Stimulated activated CD4-positive, alpha-beta T cell treated with anti-CD3 and anti-CD28 coated beads, Interleukin-4, amount 100 ng/mL, for 48 hours (primary cell): ENCODE data around the gene CHERP.

Experiments used
- DNase-seq, 2 donors: peaks; one replicate each; pipeline ENCODE4 v3.0.0-alpha.2; 2020; ENCODE audit warnings: low read depth in 2 of 2

Gene CHERP

DNA sequence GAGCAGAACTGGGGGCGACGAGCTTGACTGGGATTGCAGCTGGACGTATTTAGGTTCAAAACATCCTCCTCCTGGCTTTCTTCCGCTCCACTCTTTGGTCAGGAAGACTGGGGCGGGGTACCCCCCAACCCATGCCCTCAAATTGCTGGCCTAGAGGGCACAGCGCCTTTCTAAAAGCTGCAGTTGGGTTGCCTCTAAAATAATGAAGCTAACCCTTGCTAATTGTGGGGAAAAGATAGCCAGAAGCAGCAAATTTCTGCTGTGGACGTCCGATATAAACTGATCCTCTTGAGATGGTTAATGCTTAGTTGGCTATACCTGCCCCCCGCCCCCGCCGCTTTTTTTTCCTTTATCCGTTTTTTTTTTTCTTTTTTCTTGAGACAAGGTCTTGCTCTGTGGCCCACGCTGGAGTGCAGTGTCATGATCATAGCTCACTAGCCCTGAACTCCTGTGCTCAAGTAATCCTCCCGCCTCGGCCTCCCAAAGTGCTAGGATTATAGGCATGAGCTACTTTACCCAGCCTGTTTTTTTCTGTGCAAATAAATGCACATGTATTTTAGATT is 754 bp upstream of the CHERP start:
- no peak for DNase-seq

GRCh38 chr19:16541526-16542044 is 652 bp downstream of the CHERP start:
- peak in 1 of 2 donors; percentile 17 for DNase-seq

GRCh38 chr19:16540948-16541347 is 1.3 kb downstream of the CHERP start:
- DNase-seq: no peak

DNA sequence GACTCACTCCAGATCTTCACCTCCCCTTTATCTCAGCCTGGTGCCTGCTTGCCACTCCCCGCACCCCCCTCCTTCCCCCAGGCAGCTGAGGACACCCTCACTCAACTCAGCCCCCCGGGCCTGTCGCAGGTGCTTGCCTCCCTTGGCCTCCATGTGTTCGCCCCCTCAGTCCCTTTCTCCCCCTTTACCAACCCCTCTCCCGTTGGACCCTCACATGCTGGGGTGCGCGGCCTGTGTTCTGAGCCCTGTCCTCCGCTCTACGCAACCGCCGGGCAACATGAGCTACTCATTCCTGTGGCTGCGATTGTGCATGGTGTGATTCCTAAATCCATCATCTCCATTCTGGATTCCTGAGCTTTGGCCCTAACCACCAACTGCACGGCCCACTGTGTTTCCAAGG is 5.1 kb downstream of the CHERP start:
- DNase-seq: no peak

GRCh38 chr19:16536130-16536529 is 6.1 kb downstream of the CHERP start:
- no peak for DNase-seq

- DNase-seq: no peak
Observed at GRCh38 chr19:16535381-16535780, 6.9 kb downstream of the CHERP start.

DNA sequence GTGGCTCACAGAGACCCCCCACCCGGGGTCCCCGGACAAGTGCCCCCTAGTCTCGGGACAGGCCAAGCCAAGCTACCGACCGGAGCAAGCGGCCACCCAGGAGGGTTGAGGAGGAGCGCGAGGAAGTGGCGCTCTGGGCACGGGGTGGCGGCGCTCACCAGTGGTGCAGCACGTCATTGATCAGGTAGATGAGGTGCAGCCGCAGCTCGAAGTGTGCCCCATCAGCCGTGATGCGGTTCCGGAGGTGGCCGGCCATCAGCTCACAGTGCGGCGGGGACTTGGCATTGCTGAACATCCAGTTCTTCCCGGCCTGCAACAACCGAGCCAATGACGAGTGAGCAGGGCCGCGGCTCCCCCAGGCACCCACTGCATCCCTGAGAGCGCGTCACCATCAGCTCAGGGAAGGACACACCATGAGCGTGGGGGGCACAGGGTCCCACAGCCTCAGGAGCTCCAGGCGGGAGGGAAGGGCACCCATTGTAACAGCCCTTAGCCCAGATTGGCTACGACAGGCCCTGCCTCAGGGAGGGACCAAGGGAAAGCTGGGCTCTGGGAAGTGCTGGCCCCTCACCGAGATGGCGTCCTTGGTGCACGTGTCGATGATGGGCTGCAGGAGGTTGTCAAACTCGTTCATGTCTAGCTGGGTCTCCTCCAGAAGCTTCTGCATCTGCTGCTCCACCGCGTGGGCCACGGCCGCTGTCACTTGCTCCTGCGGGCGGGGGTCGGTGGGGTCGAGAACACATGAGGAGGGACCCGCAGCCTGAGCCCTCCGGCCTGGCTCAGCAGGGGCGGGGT is 9.6 kb downstream of the CHERP start:
- DNase-seq: no peak

DNA sequence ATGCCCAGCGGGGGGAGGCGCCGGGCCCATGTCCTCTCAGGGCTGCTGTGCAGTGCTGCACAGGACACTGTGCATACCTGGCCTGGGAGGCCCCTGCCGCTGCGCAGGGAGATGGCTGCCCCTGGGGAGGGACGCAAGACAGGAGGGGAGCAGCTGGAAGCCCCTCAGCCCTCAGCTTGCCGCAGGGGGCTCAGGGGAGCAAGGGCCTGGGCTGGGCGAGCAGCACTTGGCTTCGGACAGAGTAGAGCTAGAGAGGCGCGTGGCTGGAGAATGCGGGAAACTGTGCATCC is 10.9 kb downstream of the CHERP start:
- no peak for DNase-seq

DNA sequence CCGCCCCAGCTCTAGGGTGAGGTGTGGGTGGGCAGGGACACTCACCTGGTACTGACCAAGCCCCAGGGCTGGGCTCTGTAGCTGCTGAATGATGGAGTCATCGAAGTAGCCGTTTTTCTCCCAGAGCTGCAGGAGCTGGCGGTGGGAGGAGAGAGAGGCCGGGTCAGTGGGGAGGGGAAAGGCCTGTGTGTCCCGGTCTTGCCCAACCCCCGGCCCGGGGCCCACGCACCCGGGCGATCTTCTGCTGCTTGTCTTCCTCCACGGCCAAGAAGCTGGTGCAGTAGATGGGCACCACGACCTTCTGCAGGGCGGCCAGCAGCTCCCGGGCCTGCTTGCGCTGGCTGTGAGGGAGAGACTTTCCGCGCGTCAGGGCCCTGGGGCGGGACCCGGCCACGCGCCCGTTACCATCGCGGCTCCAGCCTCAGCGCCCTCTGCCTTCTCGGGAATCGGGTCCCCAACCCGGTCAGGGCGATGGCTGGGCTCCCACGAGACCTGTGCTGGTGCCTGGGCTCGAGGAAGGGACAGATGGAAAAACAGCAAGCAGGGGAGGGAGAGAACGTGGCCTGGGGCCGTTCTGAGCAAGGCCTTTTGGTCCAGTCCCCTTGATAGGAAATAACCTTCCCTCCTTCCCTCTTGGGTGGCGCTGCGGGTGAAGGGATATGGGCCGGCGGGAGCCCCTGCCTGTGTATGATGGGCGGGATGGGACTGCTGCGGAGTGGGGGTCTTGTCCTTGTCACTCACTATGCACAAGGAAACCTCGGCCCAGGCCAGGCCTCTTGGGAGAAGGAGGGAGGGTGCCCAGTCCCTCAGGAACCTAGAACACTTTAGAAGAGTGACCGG is 11.5 kb downstream of the CHERP start:
- no peak for DNase-seq

DNA sequence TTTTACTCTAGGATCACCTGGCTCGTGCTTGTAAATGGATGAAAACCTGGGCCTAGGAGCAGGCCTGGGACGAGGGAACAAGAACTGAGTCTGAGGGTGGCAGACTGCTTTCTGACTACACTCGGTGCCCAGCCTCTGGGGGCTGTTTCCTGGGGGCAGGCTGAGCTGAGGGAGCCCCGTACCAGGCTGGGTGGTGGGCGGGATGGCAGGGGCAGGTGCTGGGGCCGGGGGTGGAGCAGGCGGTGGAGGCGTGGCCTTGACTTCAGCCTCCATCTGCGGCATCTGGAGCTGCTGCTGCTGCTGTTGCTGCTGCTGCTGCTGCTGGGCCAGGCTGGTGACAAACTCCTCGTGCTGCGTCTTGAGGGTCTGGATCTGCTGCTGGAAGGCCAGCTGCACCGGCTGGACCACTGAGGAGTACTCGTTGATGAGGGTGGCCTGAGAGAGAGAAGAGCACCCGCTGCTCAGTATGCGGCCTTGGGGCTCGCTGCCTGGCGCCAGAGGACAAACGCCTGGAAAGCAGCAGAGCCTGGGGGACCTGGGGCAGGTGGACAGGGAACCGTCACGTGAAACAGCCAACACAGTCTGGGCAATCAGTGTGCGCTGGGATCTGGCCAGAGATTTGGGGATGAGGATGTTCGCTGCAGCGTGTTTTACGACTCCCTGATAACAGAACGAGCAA is 12.6 kb downstream of the CHERP start:
- no peak for DNase-seq

DNA sequence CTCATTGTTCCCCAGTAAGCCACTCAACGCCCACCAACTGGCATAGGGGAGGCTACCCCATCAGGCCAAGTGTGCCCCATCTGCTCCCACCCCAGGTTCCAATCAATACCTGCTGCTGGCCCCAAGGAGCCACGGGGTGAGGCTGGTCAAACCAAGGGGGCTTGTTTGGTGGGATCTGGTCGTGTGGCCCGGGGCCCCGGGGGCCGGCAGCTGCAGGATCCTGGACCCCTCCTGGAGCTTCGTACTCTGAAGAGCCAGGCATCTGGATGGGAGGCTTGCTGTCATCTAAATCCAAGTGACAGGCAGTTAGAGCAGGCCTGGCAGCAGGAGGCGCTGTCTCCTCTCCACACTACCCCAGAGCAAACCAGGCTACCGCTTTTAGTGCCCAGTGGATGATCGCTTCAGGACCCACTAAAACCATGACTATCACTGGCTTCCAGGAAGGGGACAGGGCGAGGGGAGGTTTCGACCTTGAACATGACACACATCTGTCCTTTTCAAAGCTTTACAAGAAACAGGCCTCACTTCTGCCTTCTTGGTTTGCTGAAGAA is 14.2 kb downstream of the CHERP start:
- peak; percentile 21 to 30 for DNase-seq

GRCh38 chr19:16527334-16527935 is 14.8 kb downstream of the CHERP start:
- no peak for DNase-seq

DNA sequence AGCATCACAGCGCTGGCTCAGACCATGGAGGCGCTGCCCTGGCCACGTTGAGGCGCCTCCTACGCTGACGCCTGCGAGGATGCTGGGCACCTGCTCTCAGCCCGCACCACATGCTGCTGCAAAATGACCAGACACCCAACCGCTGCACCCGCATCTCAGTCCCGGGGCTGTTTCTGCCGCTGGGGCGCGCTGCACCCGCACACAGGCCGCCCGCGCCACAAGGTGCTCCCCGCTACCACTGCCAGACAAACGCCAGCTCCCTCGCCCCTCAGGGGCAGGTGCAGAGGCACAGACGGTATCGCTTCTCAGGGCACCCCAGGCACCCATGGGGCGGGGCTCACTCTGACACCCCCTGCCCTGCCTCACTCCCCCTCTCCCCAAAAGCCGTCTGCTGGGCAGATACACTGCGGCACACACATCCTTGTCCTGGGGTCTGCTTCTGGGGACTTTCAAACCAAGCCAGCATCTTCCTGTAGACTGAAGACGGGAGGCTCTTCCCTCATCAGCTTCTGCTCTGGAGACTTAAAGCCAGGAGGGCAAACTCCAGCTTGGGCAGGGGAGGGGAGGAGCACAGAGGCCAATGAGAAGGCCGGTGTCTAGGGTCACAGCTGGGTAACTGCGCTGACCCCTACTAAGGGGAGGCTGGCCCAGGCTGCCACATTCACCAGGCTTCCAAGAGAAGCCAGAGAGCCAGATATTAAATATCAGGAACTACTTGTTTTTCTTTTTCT is 16.3 kb downstream of the CHERP start:
- DNase-seq: no peak

GRCh38 chr19:16524991-16525734 is 17.1 kb downstream of the CHERP start:
- DNase-seq: no peak

- no peak for DNase-seq
Observed at GRCh38 chr19:16522559-16523377, 19.5 kb downstream of the CHERP start.

DNA sequence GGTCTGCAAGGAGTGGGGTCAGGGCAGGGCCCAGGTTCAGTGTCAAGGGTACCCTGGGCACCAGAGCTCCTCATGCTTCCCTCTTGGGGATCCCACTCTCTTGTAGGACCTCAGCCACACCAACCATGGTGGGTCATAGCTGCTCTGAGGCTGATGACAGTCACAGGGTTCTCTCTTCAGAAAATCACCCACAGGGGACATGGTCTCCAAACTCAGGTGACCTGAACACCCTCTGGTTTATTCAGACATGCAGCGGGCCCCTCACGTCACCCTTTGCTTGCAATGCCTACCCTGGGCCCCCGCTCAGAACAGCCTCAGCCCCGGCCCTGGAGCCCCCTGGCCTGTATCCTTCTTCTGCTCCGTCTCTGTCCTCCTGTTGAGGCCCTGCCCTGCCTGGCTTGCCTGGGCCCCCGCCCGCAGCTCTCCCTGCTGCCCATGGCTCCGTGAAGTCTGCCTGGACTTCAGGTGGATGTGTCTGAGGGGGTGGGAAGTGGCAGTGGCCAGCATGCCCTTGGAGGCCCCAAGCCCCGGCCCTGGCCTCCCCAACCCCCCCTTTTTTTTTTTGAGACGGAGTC is 20.4 kb downstream of the CHERP start:
- no peak for DNase-seq

GRCh38 chr19:16520986-16521624 is 21.1 kb downstream of the CHERP start:
- no peak for DNase-seq
